CD4-positive, alpha-beta T cell treated with Interleukin-12 subunit alpha and Interleukin-12 subunit beta, for 1 hour (primary cell): ENCODE measurements around the gene CORO1A.
"Not testable (repeated sequence)": the region's sequence is repeated elsewhere in the genome, so short reads cannot be mapped to it uniquely, and the experiment has no call there.

Source experiments
- DNase-seq: peaks from one replicate; pipeline ENCODE4 v3.0.0-alpha.2; 2020

The CORO1A gene

DNA sequence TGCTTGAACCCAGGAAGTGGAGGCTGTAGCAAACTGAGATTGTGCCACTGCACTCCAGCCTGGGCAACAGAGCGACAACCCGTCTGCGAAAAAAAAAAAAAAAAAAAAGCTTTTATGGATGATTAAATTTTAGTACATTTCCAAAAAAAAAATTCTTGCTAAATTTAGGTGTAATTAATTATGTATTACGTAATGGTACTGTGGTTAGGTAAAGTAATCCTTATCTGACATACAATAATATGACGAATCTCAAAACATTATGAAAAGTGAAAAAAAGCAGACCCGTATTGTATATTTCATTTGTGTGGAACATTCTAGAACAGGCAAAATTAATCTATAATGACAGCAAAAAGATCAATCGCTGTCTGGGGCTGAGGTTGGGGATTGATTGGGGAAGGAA is 10.3 kb upstream of the CORO1A start:
- no peak for DNase-seq

DNA sequence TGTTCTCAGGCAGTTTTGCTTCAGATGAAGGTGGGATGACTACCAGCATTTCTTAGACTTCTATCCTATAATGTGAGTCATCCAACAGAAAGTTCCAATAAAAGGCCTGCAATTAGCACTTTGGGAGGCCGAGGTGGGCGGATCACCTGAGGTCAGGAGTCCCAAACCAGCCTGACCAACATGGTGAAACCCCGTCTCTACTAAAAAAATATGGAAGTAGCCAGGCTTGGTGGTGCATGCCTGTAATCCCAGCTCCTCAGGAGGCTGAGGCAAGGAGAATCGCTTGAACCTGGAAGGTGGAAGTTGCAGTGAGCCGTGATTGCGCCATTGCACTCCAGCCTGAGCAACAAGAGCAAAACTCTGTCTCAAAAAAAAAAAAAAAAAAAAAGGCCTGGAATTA is 6.5 kb upstream of the CORO1A start:
- DNase-seq, result not testable (repeated sequence)

DNA sequence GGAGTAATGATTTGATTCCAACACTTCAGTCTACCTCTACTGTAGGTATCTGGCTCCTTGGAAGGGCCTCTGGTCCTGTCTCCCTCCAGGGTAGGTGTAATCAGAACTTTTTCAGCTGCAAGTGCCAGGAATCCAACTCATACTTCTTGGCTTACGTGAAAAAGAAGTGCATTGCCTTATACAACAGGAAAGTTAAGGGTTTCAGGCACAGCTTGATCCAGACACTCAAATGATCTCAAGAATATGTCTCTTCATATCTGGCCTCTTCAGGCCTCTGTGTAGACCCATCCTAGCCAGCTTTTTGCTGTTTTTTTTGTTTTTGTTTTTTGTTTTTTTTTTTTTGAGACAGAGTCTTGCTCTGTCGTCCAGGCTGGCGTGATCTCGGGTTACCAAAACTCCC is 4.2 kb upstream of the CORO1A start:
- DNase-seq, result no peak

DNA sequence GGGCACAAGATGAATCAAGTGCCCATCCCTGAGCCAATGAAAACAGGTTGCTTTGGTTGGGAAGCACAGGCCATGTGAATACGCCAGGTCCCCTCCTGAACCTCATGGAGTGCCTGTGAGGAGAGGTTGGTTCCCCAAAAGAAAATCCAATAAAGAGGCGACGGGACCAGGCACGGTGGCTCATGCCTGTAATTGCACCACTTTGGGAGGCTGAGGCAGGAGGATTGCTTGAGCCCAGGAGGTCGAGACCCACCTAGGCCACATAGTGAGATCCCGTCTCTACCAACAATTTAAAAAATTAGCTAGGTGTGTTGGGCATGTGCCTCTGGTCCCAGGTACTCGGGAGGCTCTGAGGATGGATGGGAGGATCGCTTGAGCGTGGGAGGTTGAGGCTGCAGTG is 3.5 kb upstream of the CORO1A start:
- DNase-seq, result no peak

DNA sequence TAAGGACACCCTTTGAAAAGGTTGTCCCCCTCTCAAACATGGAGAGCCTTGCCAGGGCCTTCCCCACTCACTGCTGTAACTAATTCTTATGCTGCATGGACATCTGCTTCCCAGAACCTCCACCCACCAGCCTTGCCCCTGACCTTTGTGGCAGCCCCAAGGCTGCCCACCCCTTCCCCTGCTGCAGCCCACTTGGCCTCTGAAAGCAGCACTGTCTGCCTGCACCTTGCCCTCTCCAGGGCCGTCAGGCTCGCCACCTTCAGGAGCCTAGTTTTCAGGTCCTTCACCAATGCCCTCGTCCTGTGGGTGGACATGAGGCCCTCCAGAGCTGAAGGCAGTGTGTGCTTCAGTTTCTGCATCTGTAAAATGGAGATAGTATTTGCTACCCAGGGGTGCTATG is 2.7 kb upstream of the CORO1A start:
- no peak for DNase-seq

DNA sequence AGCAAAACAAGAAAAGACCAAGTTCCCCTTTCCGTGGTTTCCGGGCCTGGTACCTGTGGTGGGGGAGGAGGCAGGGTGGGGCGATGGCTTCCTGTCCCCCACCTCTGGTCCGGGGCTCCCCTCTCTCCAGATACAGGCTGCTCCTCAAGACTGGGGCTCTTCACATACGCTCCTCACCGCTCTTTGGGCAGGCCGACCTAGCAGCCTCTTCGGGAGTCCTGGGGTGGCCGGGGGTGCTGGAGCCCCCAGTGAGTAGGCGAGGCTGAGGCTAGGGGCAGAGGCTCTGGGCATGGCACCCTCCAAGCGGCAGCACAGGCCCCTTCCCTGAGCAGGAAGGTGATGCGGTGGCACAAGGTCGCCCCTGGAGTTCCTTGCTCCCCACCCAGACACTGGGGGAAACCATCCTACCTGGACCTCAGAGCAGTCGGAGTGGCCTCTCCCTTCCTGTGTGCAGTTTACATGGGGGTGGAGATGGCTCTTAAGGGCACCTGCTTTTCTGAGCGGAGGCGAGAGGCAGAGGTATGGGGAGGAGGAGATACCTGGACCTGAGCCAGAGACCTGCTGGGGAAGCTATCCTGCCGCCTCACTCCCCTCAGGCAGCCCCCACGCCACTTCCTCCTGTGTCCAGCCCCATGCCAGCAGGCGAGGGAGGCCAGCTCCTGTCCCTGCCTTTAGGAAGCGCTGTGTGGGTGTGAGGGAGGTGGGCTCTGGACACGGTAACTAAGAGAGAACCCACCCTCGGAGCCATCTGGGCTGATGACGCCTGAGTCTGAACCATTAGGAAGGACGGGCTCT is 891 bp downstream of the CORO1A start:
- DNase-seq, result peak; percentile 89

DNA sequence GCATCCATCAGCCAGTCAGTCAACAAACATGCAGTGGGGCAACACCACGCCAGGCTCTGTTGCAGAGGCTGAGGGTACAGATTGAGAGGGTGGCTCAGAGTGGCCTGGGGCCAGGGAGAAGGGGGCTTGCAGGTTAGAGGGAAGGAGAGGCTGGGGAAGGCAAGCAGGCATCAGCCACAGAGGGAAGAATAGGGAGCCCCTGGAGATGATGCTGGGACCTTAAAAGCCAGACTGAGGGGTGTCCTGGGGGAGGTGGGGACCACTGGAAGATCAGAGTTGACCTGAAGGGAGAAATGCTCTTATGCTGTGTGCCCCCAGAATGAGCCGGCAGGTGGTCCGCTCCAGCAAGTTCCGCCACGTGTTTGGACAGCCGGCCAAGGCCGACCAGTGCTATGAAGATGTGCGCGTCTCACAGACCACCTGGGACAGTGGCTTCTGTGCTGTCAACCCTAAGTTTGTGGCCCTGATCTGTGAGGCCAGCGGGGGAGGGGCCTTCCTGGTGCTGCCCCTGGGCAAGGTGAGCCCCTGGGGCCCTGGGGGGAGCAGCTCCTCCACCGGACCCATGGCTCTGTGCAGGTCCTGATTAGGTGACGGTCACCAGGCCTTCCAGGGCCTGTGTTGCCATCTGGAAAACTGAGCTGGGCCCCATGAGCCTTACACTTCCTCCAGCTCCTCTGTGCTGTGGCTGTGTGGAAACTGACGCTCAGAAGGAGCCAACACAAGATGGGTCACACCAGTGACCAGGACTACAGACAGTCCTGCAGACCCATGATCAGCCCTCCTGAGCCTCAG is 1.7 kb downstream of the CORO1A start:
- DNase-seq, result no peak

DNA sequence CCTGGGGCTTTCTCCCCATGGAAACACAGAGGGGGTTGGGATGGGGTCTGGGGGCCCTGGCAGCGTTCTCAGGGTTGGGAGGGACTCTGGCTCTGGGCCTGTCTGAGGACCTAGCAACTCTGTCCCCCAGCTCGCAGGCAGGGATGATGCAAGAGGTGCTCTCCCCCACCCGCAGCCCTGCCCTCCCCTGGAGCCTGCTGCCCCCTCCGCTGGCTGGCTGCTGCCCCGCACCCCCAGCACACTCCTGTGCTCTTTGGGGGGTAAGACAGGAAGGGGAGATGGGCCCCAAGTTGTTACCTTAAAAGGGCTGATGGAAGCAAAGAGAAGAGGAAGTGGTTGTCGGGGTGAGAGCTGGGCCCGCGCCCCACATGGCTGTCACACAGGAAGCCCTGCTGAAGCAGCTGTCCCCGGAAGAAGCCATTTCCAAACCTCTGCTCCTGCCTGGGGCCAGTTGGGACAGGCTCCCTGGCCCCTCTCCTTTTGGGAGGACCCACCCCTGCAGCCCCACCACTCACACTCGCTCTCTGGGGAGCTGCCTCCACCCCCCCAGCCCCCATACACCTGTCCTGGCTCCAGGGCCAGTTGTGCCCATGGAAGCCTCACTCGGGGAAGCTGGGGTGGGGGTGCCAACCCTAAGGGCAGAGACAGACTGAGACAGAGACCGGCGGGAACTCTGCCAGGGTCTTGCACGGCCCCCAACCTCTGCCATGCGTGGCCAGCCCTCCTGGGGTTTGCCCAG is 2.5 kb downstream of the CORO1A start:
- peak; percentile 91 for DNase-seq

DNA sequence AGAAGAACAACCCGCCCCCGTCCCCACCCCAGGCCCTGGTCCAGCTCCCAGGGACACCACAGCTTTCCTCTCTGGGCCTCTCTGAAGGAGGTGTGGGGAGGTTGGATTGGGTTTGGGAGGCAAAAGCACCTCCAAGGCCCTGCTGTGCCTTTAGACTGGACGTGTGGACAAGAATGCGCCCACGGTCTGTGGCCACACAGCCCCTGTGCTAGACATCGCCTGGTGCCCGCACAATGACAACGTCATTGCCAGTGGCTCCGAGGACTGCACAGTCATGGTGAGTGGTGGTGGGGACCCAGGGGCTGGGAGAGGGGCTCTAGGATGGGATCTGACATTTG is 3.0 kb downstream of the CORO1A start:
- no peak for DNase-seq

DNA sequence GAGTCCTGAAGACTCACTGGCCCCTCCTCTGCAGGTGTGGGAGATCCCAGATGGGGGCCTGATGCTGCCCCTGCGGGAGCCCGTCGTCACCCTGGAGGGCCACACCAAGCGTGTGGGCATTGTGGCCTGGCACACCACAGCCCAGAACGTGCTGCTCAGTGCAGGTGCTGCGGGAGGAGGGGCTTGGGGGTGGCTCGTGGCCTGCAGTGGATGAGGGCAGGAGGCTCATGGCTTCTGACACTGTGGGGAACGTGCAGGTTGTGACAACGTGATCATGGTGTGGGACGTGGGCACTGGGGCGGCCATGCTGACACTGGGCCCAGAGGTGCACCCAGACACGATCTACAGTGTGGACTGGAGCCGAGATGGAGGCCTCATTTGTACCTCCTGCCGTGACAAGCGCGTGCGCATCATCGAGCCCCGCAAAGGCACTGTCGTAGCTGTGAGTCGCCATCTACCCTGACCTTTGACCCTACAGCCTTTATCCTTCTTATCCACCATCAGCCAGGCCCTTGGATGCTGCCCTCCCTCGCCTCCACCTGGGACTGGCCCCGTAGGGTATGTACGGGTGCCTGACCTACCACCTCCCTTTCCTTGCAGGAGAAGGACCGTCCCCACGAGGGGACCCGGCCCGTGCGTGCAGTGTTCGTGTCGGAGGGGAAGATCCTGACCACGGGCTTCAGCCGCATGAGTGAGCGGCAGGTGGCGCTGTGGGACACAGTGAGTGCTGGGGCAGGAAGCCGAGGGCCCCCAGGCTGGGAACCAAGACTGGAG is 3.6 kb downstream of the CORO1A start:
- DNase-seq, result peak; percentile 89

DNA sequence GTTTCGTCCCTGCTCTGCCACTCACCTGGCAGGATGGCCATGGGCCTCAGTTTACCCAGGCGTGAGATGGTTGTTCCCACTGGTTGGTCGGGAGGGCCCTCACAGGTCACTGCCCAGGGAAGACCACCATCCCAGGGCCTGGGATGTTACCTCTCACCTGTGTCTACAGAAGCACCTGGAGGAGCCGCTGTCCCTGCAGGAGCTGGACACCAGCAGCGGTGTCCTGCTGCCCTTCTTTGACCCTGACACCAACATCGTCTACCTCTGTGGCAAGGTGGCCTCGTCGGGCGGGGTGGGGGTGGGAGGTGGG is 4.1 kb downstream of the CORO1A start:
- DNase-seq, result no peak

DNA sequence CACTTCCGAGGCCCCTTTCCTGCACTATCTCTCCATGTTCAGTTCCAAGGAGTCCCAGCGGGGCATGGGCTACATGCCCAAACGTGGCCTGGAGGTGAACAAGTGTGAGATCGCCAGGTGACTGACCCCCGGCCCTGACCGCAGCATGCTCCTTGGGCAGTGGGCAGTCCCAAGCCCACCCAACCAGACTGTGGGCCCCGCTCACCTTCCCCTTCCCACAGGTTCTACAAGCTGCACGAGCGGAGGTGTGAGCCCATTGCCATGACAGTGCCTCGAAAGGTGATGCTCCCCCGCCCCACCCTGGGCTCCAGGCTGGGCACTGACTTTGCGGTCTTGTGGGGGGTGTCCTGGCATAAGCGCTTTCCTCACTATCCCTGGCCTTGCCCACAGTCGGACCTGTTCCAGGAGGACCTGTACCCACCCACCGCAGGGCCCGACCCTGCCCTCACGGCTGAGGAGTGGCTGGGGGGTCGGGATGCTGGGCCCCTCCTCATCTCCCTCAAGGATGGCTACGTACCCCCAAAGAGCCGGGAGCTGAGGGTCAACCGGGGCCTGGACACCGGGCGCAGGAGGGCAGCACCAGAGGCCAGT is 4.7 kb downstream of the CORO1A start:
- DNase-seq, result no peak

DNA sequence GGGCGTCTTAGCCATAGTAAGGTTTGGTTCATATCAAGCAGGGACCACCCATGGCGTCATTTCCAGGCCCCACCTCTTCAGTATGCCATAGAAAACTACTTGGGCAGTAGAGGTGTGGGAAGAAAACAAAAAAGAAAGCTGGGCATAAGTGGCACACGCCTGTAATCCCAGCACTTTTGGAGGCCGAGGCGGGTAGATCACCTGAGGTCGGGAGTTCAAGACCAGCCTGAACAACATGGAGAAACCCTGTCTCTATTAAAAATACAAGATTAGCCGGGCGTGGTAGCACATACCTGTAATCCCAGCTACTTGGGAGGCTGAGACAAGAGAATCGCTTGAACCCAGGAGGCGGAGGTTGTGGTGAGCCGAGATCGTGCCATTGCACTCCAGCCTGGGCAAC is 7.8 kb downstream of the CORO1A start:
- DNase-seq, result not testable (repeated sequence)

DNA sequence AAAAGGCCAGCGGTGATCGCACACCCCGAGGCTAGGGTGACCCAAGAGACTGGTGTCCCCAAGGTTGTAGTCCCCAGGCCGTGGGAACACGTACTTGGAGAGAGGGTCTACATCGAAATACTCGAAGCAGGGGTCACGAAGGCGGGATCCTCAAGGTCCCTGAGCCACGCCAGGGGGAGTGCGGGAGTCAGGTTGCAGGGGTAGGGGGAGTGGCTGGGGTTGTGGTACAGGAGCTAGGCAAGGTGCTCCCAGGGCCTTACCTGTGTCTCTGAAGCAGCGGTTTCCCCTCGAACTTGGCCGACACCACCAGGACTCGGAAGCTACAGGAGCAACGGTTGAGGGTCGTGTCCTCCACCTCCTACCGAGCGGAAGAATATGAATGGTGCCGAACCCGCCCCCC is 9.7 kb downstream of the CORO1A start:
- DNase-seq, result not testable (repeated sequence)

DNA sequence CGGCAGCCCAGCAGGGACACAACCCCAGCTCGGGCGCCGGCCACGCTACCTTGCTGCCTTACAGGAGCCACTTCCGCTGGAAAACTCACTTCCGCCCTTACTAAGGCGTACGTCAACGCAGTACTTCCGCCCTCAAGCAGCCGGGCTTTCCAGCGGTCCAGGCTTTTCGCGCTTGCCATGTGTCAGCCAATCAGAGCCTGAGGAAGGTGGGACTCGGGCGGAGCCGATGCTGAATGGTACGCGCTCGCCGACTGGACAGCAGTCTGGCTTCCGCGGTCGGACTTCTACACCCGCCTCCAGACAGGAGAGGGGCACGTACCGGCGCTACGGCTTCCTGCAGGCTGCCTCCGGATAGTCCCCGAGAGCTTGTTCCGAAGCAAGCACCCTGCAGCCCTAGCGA is 10.2 kb downstream of the CORO1A start, which contains the start of the genes BOLA2B and SLX1A:
Gene BOLA2B, minus strand, starts transcription at position 52 of the 400 bp plus-strand sequence. CDS start 71 bp downstream, outside the sequence.
Gene SLX1A, plus strand, starts transcription at position 261 of the 400 bp plus-strand sequence. CDS start 210 bp downstream, outside the sequence.
- not testable (repeated sequence) for DNase-seq

DNA sequence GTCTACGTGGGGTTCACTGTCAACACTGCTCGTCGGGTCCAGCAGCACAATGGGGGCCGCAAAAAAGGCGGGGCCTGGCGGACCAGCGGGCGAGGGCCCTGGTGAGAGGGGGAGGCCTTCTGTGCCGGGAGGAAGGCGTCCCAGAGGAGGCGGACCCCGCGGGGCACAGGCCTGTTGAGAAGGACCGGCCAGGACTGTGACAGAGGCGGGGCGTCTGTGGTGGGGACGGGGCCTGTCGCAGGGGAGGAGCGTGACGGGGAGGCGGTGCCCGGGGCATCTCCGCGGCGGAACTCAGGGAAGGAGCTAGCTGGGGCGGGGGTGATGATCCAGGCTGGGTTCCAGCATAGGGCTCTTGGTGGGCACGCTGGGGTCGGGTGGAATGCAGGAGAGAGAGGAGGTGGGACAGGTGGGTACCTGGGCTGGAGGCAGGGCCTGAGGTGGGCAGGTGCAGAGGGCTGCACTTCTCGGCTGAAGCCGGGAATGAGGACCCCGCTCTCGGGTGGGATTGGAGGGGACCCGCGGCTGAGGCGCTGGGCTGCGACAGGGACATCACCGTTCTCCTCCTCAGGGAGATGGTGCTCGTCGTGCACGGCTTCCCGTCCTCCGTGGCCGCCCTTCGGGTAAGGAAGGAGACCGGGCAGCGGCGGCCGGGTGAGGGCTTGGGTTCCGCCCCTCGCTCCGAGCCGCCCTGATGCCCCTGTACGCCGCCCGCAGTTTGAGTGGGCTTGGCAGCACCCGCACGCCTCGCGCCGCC is 10.9 kb downstream of the CORO1A start:
- not testable (repeated sequence) for DNase-seq

DNA sequence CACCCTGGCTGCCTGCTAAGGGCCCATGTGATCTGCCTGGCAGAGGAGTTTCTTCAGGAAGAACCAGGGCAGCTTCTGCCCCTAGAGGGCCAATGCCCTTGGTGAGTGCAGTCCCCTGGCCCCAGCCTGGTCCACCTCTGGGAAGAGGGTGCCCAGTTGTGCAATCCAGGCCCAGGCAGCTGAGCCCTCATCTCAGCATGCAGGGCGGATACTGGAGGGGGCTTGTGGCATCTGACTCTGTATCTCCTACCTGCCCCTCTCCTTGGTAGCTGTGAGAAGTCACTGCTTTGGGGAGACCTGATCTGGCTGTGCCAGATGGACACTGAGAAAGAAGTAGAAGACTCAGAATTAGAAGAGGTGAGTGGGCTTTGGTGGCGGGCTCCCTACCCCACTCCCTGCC is 13.6 kb downstream of the CORO1A start:
- DNase-seq, result not testable (repeated sequence)

DNA sequence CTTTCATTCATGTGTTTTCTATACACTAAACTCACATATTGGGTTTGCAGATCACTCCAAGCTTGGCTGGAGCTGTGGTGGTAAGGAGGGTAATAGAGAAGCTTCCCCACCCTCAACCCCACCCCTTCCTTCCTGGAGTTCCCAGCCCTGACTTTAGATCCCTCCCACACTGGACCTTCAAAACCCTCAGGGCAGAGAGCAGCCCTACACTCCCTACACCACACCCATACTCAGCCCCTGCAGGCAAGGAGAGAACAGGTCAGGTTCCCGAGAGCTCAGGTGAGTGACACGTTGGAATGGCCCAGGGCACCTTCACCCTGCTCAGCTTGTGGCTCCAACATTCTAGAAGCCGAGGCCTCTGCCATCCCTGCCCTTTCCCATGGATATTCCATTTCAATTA is 15.6 kb downstream of the CORO1A start, which contains the start of gene SULT1A3:
Gene SULT1A3, plus strand, starts transcription at position 207 of the 400 bp plus-strand sequence. CDS start 1,474 bp downstream, outside the sequence.
- DNase-seq, result not testable (repeated sequence)

DNA sequence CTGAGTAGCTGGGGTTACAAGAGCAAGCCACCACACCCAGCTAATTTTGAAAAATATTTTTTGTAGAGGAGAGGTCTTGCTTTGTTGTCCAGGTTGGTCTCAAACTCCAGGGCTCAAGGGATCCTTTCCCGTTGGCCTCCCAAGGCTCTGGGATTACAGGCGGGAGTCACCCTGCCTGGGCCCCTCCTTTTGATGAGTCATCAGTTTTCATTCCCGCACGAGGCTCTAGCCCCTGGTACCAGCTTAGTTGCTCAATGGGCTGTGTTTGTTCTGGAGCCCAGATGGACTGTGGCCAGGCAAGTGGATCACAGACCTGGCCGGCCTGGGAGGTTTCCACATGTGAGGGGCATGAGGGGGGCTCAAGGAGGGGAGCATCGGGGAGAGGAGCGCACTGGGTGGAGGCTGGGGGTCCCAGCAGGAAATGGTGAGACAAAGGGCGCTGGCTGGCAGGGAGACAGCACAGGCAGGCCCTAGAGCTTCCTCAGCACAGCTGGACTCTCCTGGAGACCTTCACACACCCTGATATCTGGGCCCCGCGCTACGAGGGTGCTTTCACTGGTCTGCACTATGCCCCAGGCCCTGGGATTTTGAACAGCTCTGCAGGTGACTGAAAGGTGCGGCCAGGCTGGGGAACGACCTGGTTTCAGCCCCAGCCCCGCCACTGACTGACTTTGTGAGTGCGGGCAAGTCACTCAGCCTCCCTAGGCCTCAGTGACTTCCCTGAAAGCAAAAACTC is 16.4 kb downstream of the CORO1A start:
- not testable (repeated sequence) for DNase-seq

DNA sequence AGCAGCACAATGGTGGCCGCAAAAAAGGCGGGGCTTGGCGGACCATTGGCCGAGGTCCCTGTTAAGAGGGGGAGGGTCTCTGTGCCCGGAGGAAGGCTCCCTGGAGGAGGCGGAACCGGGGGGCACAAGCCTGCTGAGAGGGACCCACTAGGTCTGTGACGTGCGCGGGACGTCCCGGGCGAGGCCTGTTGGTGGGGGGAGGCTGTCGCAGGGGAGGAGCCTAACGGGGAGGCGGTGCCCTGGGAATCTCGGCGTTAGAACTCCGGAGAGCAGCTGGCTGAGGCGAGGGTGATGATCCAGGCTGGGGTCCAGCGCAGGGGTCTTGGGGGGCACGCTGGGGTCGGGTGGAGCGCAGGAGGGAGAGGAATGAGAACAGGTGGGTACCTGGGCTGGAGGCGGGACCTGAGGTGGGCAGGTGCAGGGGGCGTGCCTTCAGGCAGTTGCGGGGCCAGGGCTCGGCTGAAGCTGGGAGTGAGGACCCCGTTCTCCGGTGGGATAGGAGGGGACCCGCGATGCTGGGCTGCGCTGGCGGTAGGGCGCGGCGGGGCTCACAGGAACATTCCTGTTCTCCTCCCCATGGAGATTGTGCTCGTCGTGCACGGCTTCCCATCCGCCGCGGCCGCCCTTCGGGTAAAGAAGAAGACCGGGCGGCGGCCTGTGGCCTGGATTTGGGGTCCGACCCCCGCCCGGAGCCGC is 22.3 kb downstream of the CORO1A start:
- not testable (repeated sequence) for DNase-seq
